Adrenal gland (tissue), 12 donors: Measurements from ENCODE around the gene CNN3. TPM values are rescaled to one million over a fixed set of nuclear protein-coding genes. Genes with fewer than 3 reads are reported as not detected.
A peak's percentile ranks its signal among the peaks of the same experiment; 100 is the strongest.

Experiments used
- DNase-seq, 7 donors: peaks; one replicate each; pipeline ENCODE4 v3.0.0-alpha.2; 2019 to 2020
- H3K27ac ChIP-seq, 5 donors: fragments of 200-600 bp; sonication (generic) in 4 of 5; 1 replicate in 3 of 5; 2 replicates in 2 of 5; pipeline versions ENCODE4 v1.5.1 to v1.8.0; 2016 to 2020; ENCODE audit warnings: mild to moderate bottlenecking in 1 of 5
- H3K27me3 ChIP-seq: fragments of 200-600 bp; 2 replicates; pipeline ENCODE4 v1.8.0; 2021
- H3K36me3 ChIP-seq, 2 donors: fragments of 200-600 bp; replicated peaks in 1 of 2; 1 replicate in 1 of 2; 2 replicates in 1 of 2; pipeline versions ENCODE4 v1.5.1 to v1.8.0; 2018 to 2022
- H3K4me1 ChIP-seq, 2 donors: fragments of 200-600 bp; replicated peaks in 1 of 2; 1 replicate in 1 of 2; 2 replicates in 1 of 2; pipeline versions ENCODE4 v1.5.1 to v1.8.0; 2018 to 2021
- H3K4me3 ChIP-seq, 4 donors: fragments of 200-600 bp; sonication (generic) in 3 of 4; one replicate each; pipeline ENCODE4 v1.5.1; 2016 to 2018
- H3K9me3 ChIP-seq, 3 donors: fragments of 200-600 bp; sonication (generic) in 1 of 3; replicated peaks in 1 of 3; 1 replicate in 2 of 3; 2 replicates in 1 of 3; pipeline versions ENCODE4 v1.5.1 to v1.8.0; 2016 to 2021
- POLR2A ChIP-seq, 2 donors: fragments of 450-650 bp; IDR thresholded peaks; one replicate each; pipeline ENCODE4 v1.6.1; 2017; ENCODE audit warnings: antibody characterized with exemption in 2 of 2, mild to moderate bottlenecking in 2 of 2, moderate library complexity in 1 of 2
- WGBS, 4 donors: extraction: QIAGEN DNeasy Blood & Tissue Kit in 2 of 4; methylation state at CpG; one replicate each; pipeline versions ENCODE4 v1.1.5 to v1.1.7; 2013 to 2017; 5-methylcytosine and 5-hydroxymethylcytosine counted together
- intact Hi-C, 2 donors: fragments of 100-400 bp; cut with DNase I; formaldehyde crosslinking; loops; one replicate each; pipeline versions ENCODE4 v1.14.1 to v1.15.0; 2022 to 2023
- polyA plus RNA-seq, 3 donors: library from polyadenylated mRNA; stranded (reverse); fragments of 200-250 nt in 2 of 3; fragments of 350-450 nt in 1 of 3; fragmentation: Illumina TruSeq in 1 of 3; extraction: RNeasy Lipid Tissue Mini Kit (QIAGEN cat#74804) in 1 of 3; gene quantifications; one replicate each; pipeline ENCODE4 v1.2.3, GENCODE V29; 2013 to 2014
- total RNA-seq, 9 donors: library from RNA; depleted of rRNA in 4 of 9; stranded (reverse); fragments of >200 nt in 4 of 9; fragments of 120-200 nt in 1 of 9; fragmentation: NEBNext Ultra II Directional in 1 of 9; extraction: Animal tissue kit (Norgen Biotek cat#: 25700) in 1 of 9; gene quantifications; one replicate each; pipeline versions ENCODE4 v1.1.0 to v1.2.4, GENCODE V29; 2013 to 2023
- TF ChIP-seq, protein P1 (sequence below), 6 experiments: fragments of 450-650 bp in 4 of 6; fragments of 200-600 bp in 2 of 6; sonication (generic) in 1 of 6; IDR thresholded peaks; 1 replicate in 5 of 6; 2 replicates in 1 of 6; pipeline versions ENCODE4 v1.5.1 to v1.8.0; 2016 to 2021; ENCODE audit warnings: antibody characterized with exemption in 6 of 6, mild to moderate bottlenecking in 2 of 6, moderate library complexity in 1 of 6
- donor health status: healthy with polysubstance abuse.
- donor health status: Bipolar disorder and iron deficiency.
- donor health status: DM: yes; HTN: yes; CAD: no.
- donor health status: DM: no; HTN: no; CAD: no.
- donor health status: DM: no; HTN: no; CAD: no.
- donor health status: DM: yes; HTN: yes; CAD: no.

The CNN3 gene
- total and polyA plus RNA-seq, 12 donors, result 97.3 to 766 (median 412) TPM

DNA sequence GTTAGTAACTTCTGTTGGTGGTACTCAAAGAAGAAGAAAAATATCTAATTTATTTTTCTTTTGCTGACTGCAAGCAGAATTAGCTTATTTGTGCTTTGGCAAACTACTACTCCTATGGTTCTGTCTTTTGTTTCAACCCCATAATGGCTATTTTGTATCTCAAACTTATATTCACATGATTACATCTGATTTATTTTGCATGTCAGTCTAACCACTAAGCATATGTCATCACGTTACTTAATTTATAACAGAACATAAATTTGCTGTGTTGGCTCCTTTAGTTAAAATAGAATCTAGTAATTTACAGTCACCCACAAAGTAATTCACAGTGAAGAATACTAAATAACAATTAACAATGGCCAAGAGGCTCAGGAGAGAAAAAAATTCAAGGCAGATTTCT lies 39.1 kb upstream of the CNN3 start:
- no peak overlapping the region for H3K4me3 ChIP-seq
- TF ChIP-seq POLR2A (IDR thresholded peaks at IDR 0.05), result no peak
- TF ChIP-seq, protein P1, sequence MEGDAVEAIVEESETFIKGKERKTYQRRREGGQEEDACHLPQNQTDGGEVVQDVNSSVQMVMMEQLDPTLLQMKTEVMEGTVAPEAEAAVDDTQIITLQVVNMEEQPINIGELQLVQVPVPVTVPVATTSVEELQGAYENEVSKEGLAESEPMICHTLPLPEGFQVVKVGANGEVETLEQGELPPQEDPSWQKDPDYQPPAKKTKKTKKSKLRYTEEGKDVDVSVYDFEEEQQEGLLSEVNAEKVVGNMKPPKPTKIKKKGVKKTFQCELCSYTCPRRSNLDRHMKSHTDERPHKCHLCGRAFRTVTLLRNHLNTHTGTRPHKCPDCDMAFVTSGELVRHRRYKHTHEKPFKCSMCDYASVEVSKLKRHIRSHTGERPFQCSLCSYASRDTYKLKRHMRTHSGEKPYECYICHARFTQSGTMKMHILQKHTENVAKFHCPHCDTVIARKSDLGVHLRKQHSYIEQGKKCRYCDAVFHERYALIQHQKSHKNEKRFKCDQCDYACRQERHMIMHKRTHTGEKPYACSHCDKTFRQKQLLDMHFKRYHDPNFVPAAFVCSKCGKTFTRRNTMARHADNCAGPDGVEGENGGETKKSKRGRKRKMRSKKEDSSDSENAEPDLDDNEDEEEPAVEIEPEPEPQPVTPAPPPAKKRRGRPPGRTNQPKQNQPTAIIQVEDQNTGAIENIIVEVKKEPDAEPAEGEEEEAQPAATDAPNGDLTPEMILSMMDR (IDR thresholded peaks at IDR 0.05), result no peak
- H3K27me3 ChIP-seq, result no peaks in the 10 kb centered on the region
- H3K27ac ChIP-seq, result no peak overlapping the region
- WGBS, 4 donors, result 73 to 78% (median 73%) methylated on average over 1 of the region's 1 CpG
- intact Hi-C loops, result no loop called here
- DNase-seq, result no peak
- H3K4me1 ChIP-seq, result peaks cover 13 to 29% of the 10 kb centered on the region in 2 donors
- H3K36me3 ChIP-seq, result no peaks in the 10 kb centered on the region
- no peaks in the 10 kb centered on the region for H3K9me3 ChIP-seq

DNA sequence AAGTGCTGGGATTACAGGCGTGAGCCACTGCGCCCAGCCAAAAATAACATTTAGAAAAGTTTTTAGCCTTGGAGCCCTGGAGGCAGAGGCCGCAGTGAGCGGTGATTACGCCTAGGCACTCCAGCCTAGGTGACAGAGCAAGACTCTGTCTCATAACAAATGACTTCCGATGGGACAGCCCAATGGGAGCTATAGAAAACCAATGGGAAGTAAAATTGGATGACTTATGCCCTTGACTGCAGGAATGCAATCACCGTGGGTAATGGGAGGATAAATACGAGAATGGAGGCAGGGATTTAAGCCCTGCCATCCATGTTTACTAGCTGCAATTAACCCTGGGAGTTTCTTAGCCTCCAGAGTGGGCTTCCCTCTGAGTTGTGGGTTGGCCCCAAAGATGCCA lies 37.0 kb upstream of the CNN3 start:
- no peak for TF ChIP-seq POLR2A (IDR thresholded peaks at IDR 0.05)
- TF ChIP-seq, protein P1 (IDR thresholded peaks at IDR 0.05), result no peak
- H3K27me3 ChIP-seq, result no peaks in the 10 kb centered on the region
- no peaks in the 10 kb centered on the region for H3K36me3 ChIP-seq
- H3K4me1 ChIP-seq, result peaks cover 13 to 23% of the 10 kb centered on the region in 2 donors
- 58 to 66% (median 62%) methylated on average over 8 of the region's 8 CpGs for WGBS, 4 donors
- peak overlapping the region in 4 of 5 donors; percentile 54 to 89 (median 86) for H3K27ac ChIP-seq
- intact Hi-C loops, result no loop called here
- no peaks in the 10 kb centered on the region for H3K9me3 ChIP-seq
- no peak overlapping the region for H3K4me3 ChIP-seq
- no peak for DNase-seq

DNA sequence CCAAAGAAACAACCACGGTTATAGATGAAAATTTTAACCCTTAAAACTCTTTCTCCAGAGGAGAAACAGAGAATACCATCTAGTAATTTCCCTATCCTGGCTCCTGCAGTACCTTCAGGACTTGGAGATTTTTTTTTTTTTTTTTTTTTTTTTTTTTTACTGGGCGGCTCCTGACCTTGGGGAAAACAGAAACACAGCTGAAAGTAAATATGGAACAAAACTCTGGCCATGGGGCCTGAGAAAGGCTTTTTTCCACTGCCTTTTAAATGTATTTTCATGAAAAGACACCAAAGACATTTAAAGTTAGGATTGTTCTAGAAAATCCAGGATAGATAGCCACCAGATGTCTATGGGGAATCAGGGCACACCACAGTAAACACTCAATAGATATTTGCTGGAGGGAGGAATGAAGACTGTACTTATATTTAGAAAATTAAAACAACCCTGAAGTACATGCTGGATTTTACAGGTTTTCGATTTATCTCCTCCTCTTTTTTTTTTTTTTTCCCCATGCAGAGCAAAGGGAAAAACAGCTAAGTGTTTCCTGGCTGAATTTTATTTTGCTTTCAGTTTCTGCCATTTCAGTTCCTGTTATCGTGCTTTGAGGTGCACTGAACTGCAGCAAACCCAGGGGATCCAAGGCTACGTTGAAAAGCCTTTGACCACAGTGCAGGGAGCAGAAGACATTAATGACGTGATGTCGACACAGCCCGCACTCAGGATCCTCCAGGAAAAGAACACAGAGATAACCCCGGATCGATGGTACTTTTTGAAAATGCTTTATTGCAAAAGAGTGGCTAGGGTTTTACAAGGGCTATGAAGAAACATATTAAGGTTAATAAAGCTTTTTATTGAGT lies 35.7 kb upstream of the CNN3 start:
- intact Hi-C loops, result no loop called here
- Histone ChIP-seq H3K9me3 (no peaks in the 10 kb centered on the region), H3K27me3 (no peaks in the 10 kb centered on the region), H3K27ac (peak overlapping the region; percentile 54 to 89 (median 85)), H3K4me3 (peak overlapping the region in 1 of 4 donors; percentile 42), H3K36me3 (no peaks in the 10 kb centered on the region), H3K4me1 (peaks cover 13 to 23% of the 10 kb centered on the region in 2 donors)
- TF ChIP-seq, protein P1 (IDR thresholded peaks at IDR 0.05), result no peak
- TF ChIP-seq POLR2A (IDR thresholded peaks at IDR 0.05), result peak in 1 of 2 donors; percentile 53
- DNase-seq, result peak; percentile 44 to 88 (median 72)
- WGBS, 4 donors, result 2 to 9% (median 6%) methylated on average over 10 of the region's 10 CpGs

DNA sequence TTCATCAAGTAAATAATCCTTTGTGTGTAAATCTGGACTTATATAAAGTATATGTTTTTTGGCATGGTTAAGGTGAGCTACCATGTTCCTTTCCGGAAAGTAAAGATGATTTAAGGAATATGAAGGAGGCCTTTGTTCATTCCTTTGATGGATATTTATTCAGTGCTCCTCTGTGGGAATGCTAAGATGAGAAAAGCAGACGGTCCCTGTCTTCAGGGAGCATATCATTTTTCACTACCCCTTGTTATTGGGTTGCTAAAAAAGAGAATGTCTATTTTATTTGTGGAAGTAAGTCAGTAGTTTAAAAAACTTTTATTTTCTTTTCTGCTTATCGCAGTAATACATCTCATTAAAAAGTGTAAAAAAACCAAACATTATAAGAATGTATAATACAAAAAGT lies 35.1 kb upstream of the CNN3 start:
- Histone ChIP-seq H3K27ac (peak overlapping the region in 3 of 5 donors; percentile 70 to 89 (median 85)), H3K4me3 (no peak overlapping the region), H3K4me1 (peaks cover 13 to 23% of the 10 kb centered on the region in 2 donors), H3K27me3 (no peaks in the 10 kb centered on the region), H3K36me3 (no peaks in the 10 kb centered on the region), H3K9me3 (no peaks in the 10 kb centered on the region)
- 41 to 75% (median 73%) methylated on average over 3 of the region's 3 CpGs for WGBS, 4 donors
- intact Hi-C loops, result no loop called here
- DNase-seq, result no peak
- TF ChIP-seq, protein P1 (IDR thresholded peaks at IDR 0.05), result no peak
- no peak for TF ChIP-seq POLR2A (IDR thresholded peaks at IDR 0.05)
